ENCODE data around the gene CERK. TPM values are rescaled to one million over a fixed set of nuclear protein-coding genes. Genes with fewer than 3 reads are reported as not detected.

The CERK gene
- total and polyA plus RNA-seq, 4 donors = 7.9 to 24.3 (median 10.2) TPM

DNA sequence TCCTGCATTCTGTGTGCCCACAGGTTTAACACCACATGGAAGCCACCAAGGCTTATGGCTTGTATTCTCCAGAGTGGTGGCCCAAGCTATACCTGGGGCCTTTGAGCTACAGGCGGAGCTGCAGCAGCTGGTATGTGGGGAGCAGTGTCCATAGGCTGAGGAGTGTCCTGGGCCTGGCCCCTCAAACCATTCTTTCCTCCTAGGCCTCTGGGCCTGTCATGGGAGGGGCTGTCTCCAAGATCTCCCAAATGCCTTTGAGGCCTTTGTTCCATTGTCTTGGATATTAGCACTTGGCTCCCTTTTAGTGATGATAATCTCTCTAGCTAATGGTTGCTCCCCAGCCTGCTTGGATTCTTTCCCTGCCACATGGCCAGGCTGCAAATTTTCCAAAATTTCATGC is 18.0 kb upstream of the CERK start:
- TF ChIP-seq JUND (IDR thresholded peaks at IDR 0.05) (no peak), RXRA (IDR thresholded peaks at IDR 0.05) (no peak), EGR1 (IDR thresholded peaks at IDR 0.05; ENCODE audit: low read depth in 2 of 2) (no peak), TAF1 (conservative IDR thresholded peaks at IDR 0.05) (no peak), RAD21 (IDR thresholded peaks at IDR 0.05) (no peak), FOXA1 (IDR thresholded peaks at IDR 0.05) (no peak), NR2F2 (IDR thresholded peaks at IDR 0.05) (no peak), GABPA (IDR thresholded peaks at IDR 0.05 in 1 of 2, conservative IDR thresholded peaks at IDR 0.05 in 1 of 2) (no peak), HNF4A (conservative IDR thresholded peaks at IDR 0.05) (no peak), HNF4G (IDR thresholded peaks at IDR 0.05) (no peak), SP1 (IDR thresholded peaks at IDR 0.05) (no peak)
- TF ChIP-seq, protein P1, sequence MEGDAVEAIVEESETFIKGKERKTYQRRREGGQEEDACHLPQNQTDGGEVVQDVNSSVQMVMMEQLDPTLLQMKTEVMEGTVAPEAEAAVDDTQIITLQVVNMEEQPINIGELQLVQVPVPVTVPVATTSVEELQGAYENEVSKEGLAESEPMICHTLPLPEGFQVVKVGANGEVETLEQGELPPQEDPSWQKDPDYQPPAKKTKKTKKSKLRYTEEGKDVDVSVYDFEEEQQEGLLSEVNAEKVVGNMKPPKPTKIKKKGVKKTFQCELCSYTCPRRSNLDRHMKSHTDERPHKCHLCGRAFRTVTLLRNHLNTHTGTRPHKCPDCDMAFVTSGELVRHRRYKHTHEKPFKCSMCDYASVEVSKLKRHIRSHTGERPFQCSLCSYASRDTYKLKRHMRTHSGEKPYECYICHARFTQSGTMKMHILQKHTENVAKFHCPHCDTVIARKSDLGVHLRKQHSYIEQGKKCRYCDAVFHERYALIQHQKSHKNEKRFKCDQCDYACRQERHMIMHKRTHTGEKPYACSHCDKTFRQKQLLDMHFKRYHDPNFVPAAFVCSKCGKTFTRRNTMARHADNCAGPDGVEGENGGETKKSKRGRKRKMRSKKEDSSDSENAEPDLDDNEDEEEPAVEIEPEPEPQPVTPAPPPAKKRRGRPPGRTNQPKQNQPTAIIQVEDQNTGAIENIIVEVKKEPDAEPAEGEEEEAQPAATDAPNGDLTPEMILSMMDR (IDR thresholded peaks at IDR 0.05; ENCODE audit: low read depth, low read length, missing input control) = no peak
- TF ChIP-seq, protein P2, sequence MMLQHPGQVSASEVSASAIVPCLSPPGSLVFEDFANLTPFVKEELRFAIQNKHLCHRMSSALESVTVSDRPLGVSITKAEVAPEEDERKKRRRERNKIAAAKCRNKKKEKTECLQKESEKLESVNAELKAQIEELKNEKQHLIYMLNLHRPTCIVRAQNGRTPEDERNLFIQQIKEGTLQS (IDR thresholded peaks at IDR 0.05) = no peak
- DNase-seq (ENCODE audit: low spot score) = no peak
- Histone ChIP-seq H3K9ac (ENCODE audit: low read depth in 1 of 2, low read length in 2 of 2) (no peak overlapping the region), H3K36me3 (ENCODE audit: control insufficient read depth in 4 of 4, insufficient read depth in 3 of 4, low read depth in 1 of 4, low read length in 3 of 4) (no peaks in the 10 kb centered on the region), H3K27ac (ENCODE audit: low read depth in 1 of 2, low read length in 2 of 2) (peak overlapping the region in 1 of 2 donors; percentile 4), H3K27me3 (ENCODE audit: control insufficient read depth in 4 of 4, insufficient read depth in 4 of 4, low read length in 3 of 4) (no peaks in the 10 kb centered on the region), H3K4me3 (ENCODE audit: low read depth in 1 of 3, low read length in 3 of 3) (no peak overlapping the region), H3K4me1 (ENCODE audit: control insufficient read depth in 4 of 4, insufficient read depth in 4 of 4, low read length in 3 of 4) (peaks cover 22 to 51% (median 33%) of the 10 kb centered on the region in 4 donors), H3K9me3 (ENCODE audit: control insufficient read depth in 4 of 4, low read length in 3 of 4) (no peaks in the 10 kb centered on the region)
- 98% methylated on average over 1 of the region's 1 CpG for WGBS

DNA sequence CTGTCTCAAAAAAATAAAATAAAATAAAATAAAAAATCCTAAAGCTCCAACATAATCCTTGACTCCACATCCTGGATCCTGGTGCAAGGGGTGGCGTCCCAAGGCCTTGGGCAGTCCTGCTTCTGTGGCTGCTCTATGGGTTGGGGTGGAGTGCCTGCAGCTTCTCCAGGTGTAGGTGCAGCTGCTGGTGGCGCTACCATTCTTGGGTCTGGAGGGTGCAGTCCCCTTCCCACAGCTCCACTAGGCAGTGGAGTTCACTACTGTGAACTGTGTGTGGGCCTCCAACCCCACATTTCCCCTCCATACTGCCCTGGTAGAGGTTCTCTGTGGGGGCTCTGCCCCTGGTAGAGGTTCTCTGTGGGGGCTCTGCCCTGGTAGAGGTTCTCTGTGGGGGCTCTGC is 17.5 kb upstream of the CERK start:
- WGBS = 99% methylated on average over 2 of the region's 2 CpGs
- Histone ChIP-seq H3K36me3 (ENCODE audit: control insufficient read depth in 4 of 4, insufficient read depth in 3 of 4, low read depth in 1 of 4, low read length in 3 of 4) (no peaks in the 10 kb centered on the region), H3K4me3 (ENCODE audit: low read depth in 1 of 3, low read length in 3 of 3) (no peak overlapping the region), H3K9me3 (ENCODE audit: control insufficient read depth in 4 of 4, low read length in 3 of 4) (no peaks in the 10 kb centered on the region), H3K9ac (ENCODE audit: low read depth in 1 of 2, low read length in 2 of 2) (no peak overlapping the region), H3K4me1 (ENCODE audit: control insufficient read depth in 4 of 4, insufficient read depth in 4 of 4, low read length in 3 of 4) (peaks cover 27 to 55% (median 36%) of the 10 kb centered on the region in 4 donors), H3K27ac (ENCODE audit: low read depth in 1 of 2, low read length in 2 of 2) (no peak overlapping the region), H3K27me3 (ENCODE audit: control insufficient read depth in 4 of 4, insufficient read depth in 4 of 4, low read length in 3 of 4) (no peaks in the 10 kb centered on the region)
- no peak for TF ChIP-seq NR2F2 (IDR thresholded peaks at IDR 0.05)
- no peak for TF ChIP-seq YY1 (IDR thresholded peaks at IDR 0.05)
- TF ChIP-seq, protein P2 (IDR thresholded peaks at IDR 0.05) = no peak
- no peak for TF ChIP-seq RXRA (IDR thresholded peaks at IDR 0.05)
- TF ChIP-seq TAF1 (conservative IDR thresholded peaks at IDR 0.05) = no peak
- TF ChIP-seq GABPA (IDR thresholded peaks at IDR 0.05 in 1 of 2, conservative IDR thresholded peaks at IDR 0.05 in 1 of 2) = no peak
- no peak for TF ChIP-seq HNF4G (IDR thresholded peaks at IDR 0.05)
- TF ChIP-seq FOXA1 (IDR thresholded peaks at IDR 0.05) = no peak
- TF ChIP-seq FOXA2 (IDR thresholded peaks at IDR 0.05) = no peak
- no peak for TF ChIP-seq EGR1 (IDR thresholded peaks at IDR 0.05; ENCODE audit: low read depth in 2 of 2)
- TF ChIP-seq SP1 (IDR thresholded peaks at IDR 0.05) = no peak
- TF ChIP-seq, protein P3, sequence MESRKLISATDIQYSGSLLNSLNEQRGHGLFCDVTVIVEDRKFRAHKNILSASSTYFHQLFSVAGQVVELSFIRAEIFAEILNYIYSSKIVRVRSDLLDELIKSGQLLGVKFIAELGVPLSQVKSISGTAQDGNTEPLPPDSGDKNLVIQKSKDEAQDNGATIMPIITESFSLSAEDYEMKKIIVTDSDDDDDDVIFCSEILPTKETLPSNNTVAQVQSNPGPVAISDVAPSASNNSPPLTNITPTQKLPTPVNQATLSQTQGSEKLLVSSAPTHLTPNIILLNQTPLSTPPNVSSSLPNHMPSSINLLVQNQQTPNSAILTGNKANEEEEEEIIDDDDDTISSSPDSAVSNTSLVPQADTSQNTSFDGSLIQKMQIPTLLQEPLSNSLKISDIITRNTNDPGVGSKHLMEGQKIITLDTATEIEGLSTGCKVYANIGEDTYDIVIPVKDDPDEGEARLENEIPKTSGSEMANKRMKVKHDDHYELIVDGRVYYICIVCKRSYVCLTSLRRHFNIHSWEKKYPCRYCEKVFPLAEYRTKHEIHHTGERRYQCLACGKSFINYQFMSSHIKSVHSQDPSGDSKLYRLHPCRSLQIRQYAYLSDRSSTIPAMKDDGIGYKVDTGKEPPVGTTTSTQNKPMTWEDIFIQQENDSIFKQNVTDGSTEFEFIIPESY (IDR thresholded peaks at IDR 0.05) = no peak
- TF ChIP-seq RAD21 (IDR thresholded peaks at IDR 0.05) = no peak
- DNase-seq (ENCODE audit: low spot score) = no peak
